GM12878 (cell line): ENCODE measurements around the gene ANO9. TPM values are rescaled to one million over a fixed set of nuclear protein-coding genes. Genes with fewer than 3 reads are reported as not detected.

ENCODE experiments used
- BCL11A ChIP-seq: IDR thresholded peaks from 2 replicates; pipeline ENCODE4 v1.6.1; 2011; ENCODE audit warnings: low read depth, low read length
- BHLHE40 ChIP-seq, 2 experiments: fragments of 450-650 bp in 1 of 2; IDR thresholded peaks; 2 replicates each; pipeline ENCODE4 v1.6.1; 2011 to 2017; ENCODE audit warnings: low read depth in 2 of 2, borderline replicate concordance in 1 of 2, improper control_type of control experiment in 1 of 2, low read length in 1 of 2, mild to moderate bottlenecking in 1 of 2
- CBX5 ChIP-seq: sonication (generic); IDR thresholded peaks from 2 replicates; pipeline ENCODE4 v1.6.1; 2016; ENCODE audit warnings: low read depth, moderate library complexity, mild to moderate bottlenecking, inconsistent platforms
- CHD2 ChIP-seq: IDR thresholded peaks from 2 replicates; pipeline ENCODE4 v1.6.1; 2011; ENCODE audit warnings: low read depth, low read length, improper control_type of control experiment, borderline replicate concordance
- EED ChIP-seq: sonication (generic); IDR thresholded peaks from 2 replicates; pipeline ENCODE4 v1.6.1; 2016; ENCODE audit warnings: antibody characterized with exemption, low read depth
- HCFC1 ChIP-seq: fragments of 150-350 bp; IDR thresholded peaks from 2 replicates; pipeline ENCODE4 v1.6.1; 2014; ENCODE audit warnings: low read length
- HDAC6 ChIP-seq: fragments of 200-600 bp; sonication (generic); IDR thresholded peaks from one replicate; pipeline ENCODE4 v1.8.0; 2017; ENCODE audit warnings: antibody characterized with exemption; ENCODE audit not compliant: unreplicated experiment
- JUNB ChIP-seq: IDR thresholded peaks from 2 replicates; pipeline ENCODE4 v1.6.1; 2016; ENCODE audit warnings: antibody characterized with exemption, mild to moderate bottlenecking
- KAT2A ChIP-seq: conservative IDR thresholded peaks from 2 replicates; pipeline ENCODE4 v1.6.1; 2011; ENCODE audit warnings: low read depth, low read length; ENCODE audit not compliant: control insufficient read depth
- KLF5 ChIP-seq: fragments of 450-650 bp; IDR thresholded peaks from 2 replicates; pipeline ENCODE4 v1.6.1; 2014; ENCODE audit warnings: mild to moderate bottlenecking; ENCODE audit not compliant: partially characterized antibody
- LARP7 ChIP-seq: fragments of 450-650 bp; IDR thresholded peaks from 2 replicates; pipeline ENCODE4 v1.6.1; 2017; ENCODE audit warnings: mild to moderate bottlenecking
- MXI1 ChIP-seq: fragments of 150-350 bp; IDR thresholded peaks from 2 replicates; pipeline ENCODE4 v1.6.1; 2011; ENCODE audit warnings: low read depth, mild to moderate bottlenecking, inconsistent platforms, low read length, improper control_type of control experiment
- NFXL1 ChIP-seq: fragments of 450-650 bp; IDR thresholded peaks from 2 replicates; pipeline ENCODE4 v1.6.1; 2017; ENCODE audit warnings: antibody characterized with exemption, mild to moderate bottlenecking, borderline replicate concordance
- PAX5 ChIP-seq: IDR thresholded peaks from 2 replicates; pipeline ENCODE4 v1.6.1; 2011; ENCODE audit warnings: low read depth, low read length, borderline replicate concordance
- SUZ12 ChIP-seq: fragments of 200-600 bp; sonication (generic); IDR thresholded peaks from one replicate; pipeline ENCODE4 v1.6.1; 2018; ENCODE audit warnings: antibody characterized with exemption, mild to moderate bottlenecking; ENCODE audit not compliant: unreplicated experiment
- ZNF384 ChIP-seq: IDR thresholded peaks from 2 replicates; pipeline ENCODE4 v1.6.1; 2012; ENCODE audit warnings: low read depth, mild to moderate bottlenecking, low read length, improper control_type of control experiment, borderline replicate concordance
- ZZZ3 ChIP-seq: IDR thresholded peaks from 2 replicates; pipeline ENCODE4 v1.6.1; 2011; ENCODE audit warnings: low read depth; ENCODE audit not compliant: control insufficient read depth, insufficient read length
- polyA plus RNA-seq, 11 experiments: library from polyadenylated mRNA; depleted of rRNA in 4 of 11; unstranded in 6 of 11; stranded (reverse) in 5 of 11; fragments of >200 nt; fragmentation: Nextera tagmentation in 4 of 11; fragmentation: Illumina TruSeq in 1 of 11; extraction: Ambion mirVana in 4 of 11; extraction: Trizol in 1 of 11; gene quantifications; 1 replicate in 1 of 11; 2 replicates in 10 of 11; pipeline versions ENCODE4 v1.2.1 to v1.2.3, GENCODE V29; 2011 to 2016; ENCODE audit warnings: inconsistent platforms in 2 of 11, missing spikeins in 2 of 11, low read depth in 1 of 11
- total RNA-seq, 4 experiments: library from RNA; depleted of rRNA in 3 of 4; stranded (reverse); fragments of >200 nt in 3 of 4; fragmentation: Illumina TruSeq in 1 of 4; extraction: Trizol in 1 of 4; gene quantifications; 2 replicates each; pipeline versions ENCODE4 v1.2.1 to v1.2.3, GENCODE V29; 2013 to 2021
- TF ChIP-seq, protein P1 (sequence below): fragments of 450-650 bp; IDR thresholded peaks from 2 replicates; pipeline ENCODE4 v1.6.1; 2017; ENCODE audit warnings: mild to moderate bottlenecking, moderate library complexity
- TF ChIP-seq, protein P2 (sequence below): fragments of 450-650 bp; IDR thresholded peaks from 2 replicates; pipeline ENCODE4 v1.6.1; 2018; ENCODE audit warnings: mild to moderate bottlenecking, low read depth, moderate library complexity; ENCODE audit not compliant: partially characterized antibody
- TF ChIP-seq, protein P3 (sequence below): fragments of 450-650 bp; formaldehyde crosslinking; IDR thresholded peaks from 2 replicates; pipeline ENCODE4 v1.4.0; 2022; ENCODE audit warnings: mild to moderate bottlenecking, moderate library complexity

The ANO9 gene
- total and polyA plus RNA-seq, 10 of the 15 experiments (the other 5 are each of a cell fraction or from before 2014, with no cell fraction given): 0.21 to 42.3 (median 12.0) TPM

DNA sequence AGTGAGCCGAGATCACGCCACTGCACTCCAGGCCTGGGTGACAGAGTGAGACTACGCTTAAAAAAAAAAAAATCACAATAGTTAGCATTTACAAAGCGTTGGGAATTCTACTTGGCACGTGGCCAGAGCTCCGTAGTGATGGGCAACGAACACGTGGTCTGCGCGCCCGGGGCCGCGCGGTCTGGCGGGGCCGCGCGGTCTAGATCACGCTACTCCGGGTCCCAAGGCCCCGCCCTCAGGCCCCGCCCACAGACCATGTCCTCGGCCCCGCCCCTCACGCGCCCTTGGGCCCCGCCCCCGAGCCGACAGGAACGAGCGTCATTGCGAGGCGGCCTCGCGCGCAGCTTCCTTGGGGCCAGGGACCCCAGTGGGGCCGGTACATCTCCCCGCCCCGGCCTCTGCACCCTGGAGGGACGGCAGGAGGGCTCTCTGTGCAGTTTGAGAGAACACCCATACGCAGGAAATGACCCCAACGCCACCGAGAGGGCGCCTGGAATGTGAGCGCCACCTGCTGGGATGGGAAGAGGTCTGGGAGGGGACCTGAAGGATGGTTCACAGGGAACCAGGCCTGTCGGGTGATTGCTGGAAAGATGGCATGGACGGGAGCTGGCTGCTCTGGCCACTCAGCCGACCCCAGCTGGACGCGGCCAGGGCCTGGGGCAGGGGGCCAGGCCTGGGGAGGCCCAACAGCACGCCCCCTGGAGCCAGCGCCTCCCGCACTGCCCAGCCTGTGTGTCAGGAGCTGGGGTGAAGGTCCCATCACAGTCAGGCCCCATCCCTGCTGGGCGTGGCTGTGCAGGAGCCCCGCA, 6.3 kb upstream of the ANO9 start (continued):
- TF ChIP-seq, protein P1, sequence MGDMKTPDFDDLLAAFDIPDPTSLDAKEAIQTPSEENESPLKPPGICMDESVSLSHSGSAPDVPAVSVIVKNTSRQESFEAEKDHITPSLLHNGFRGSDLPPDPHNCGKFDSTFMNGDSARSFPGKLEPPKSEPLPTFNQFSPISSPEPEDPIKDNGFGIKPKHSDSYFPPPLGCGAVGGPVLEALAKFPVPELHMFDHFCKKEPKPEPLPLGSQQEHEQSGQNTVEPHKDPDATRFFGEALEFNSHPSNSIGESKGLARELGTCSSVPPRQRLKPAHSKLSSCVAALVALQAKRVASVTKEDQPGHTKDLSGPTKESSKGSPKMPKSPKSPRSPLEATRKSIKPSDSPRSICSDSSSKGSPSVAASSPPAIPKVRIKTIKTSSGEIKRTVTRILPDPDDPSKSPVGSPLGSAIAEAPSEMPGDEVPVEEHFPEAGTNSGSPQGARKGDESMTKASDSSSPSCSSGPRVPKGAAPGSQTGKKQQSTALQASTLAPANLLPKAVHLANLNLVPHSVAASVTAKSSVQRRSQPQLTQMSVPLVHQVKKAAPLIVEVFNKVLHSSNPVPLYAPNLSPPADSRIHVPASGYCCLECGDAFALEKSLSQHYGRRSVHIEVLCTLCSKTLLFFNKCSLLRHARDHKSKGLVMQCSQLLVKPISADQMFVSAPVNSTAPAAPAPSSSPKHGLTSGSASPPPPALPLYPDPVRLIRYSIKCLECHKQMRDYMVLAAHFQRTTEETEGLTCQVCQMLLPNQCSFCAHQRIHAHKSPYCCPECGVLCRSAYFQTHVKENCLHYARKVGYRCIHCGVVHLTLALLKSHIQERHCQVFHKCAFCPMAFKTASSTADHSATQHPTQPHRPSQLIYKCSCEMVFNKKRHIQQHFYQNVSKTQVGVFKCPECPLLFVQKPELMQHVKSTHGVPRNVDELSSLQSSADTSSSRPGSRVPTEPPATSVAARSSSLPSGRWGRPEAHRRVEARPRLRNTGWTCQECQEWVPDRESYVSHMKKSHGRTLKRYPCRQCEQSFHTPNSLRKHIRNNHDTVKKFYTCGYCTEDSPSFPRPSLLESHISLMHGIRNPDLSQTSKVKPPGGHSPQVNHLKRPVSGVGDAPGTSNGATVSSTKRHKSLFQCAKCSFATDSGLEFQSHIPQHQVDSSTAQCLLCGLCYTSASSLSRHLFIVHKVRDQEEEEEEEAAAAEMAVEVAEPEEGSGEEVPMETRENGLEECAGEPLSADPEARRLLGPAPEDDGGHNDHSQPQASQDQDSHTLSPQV: no peak
- peak; percentile 20 to 79; a peak in 3 of 4 replicates for TF ChIP-seq BHLHE40 (IDR thresholded peaks at IDR 0.05; ENCODE audit: borderline replicate concordance in 1 of 2, low read depth in 2 of 2, low read length in 1 of 2)
- no peak for TF ChIP-seq ZNF384
- TF ChIP-seq ZZZ3: no peak
- TF ChIP-seq HDAC6: no peak
- peak; percentile 72; the same call in 1 of the 2 replicates for TF ChIP-seq LARP7
- no peak for TF ChIP-seq KAT2A
- no peak for TF ChIP-seq JUNB
- TF ChIP-seq, protein P2, sequence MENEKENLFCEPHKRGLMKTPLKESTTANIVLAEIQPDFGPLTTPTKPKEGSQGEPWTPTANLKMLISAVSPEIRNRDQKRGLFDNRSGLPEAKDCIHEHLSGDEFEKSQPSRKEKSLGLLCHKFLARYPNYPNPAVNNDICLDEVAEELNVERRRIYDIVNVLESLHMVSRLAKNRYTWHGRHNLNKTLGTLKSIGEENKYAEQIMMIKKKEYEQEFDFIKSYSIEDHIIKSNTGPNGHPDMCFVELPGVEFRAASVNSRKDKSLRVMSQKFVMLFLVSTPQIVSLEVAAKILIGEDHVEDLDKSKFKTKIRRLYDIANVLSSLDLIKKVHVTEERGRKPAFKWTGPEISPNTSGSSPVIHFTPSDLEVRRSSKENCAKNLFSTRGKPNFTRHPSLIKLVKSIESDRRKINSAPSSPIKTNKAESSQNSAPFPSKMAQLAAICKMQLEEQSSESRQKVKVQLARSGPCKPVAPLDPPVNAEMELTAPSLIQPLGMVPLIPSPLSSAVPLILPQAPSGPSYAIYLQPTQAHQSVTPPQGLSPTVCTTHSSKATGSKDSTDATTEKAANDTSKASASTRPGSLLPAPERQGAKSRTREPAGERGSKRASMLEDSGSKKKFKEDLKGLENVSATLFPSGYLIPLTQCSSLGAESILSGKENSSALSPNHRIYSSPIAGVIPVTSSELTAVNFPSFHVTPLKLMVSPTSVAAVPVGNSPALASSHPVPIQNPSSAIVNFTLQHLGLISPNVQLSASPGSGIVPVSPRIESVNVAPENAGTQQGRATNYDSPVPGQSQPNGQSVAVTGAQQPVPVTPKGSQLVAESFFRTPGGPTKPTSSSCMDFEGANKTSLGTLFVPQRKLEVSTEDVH: no peak
- no peak for TF ChIP-seq CHD2
- TF ChIP-seq NFXL1: no peak
- TF ChIP-seq PAX5: 0 out of 2 replicates have a peak, but pooled peaks have one; percentile 30
- no peak for TF ChIP-seq BCL11A
- peak; percentile 40 for TF ChIP-seq KLF5
- TF ChIP-seq EED: peak; percentile 68
- TF ChIP-seq CBX5: no peak
- TF ChIP-seq HCFC1: no peak; the same call in 1 of the 2 replicates
- TF ChIP-seq, protein P3, sequence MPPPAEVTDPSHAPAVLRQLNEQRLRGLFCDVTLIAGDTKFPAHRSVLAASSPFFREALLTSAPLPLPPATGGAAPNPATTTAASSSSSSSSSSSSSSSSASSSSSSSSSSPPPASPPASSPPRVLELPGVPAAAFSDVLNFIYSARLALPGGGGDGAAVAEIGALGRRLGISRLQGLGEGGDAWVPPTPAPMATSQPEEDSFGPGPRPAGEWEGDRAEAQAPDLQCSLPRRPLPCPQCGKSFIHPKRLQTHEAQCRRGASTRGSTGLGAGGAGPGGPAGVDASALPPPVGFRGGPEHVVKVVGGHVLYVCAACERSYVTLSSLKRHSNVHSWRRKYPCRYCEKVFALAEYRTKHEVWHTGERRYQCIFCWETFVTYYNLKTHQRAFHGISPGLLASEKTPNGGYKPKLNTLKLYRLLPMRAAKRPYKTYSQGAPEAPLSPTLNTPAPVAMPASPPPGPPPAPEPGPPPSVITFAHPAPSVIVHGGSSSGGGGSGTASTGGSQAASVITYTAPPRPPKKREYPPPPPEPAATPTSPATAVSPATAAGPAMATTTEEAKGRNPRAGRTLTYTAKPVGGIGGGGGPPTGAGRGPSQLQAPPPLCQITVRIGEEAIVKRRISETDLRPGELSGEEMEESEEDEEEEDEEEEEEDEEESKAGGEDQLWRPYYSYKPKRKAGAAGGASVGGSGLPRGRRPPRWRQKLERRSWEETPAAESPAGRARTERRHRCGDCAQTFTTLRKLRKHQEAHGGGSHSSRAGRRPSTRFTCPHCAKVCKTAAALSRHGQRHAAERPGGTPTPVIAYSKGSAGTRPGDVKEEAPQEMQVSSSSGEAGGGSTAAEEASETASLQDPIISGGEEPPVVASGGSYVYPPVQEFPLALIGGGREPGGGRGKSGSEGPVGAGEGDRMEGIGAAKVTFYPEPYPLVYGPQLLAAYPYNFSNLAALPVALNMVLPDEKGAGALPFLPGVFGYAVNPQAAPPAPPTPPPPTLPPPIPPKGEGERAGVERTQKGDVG (CRISPR knock-in tag): no peak
- TF ChIP-seq SUZ12: no peak
- peak; percentile 56; the same call in 1 of the 2 replicates for TF ChIP-seq MXI1
